PC-9 (cell line): Measurements from ENCODE around the gene EFCAB13.

Experiments
- CTCF ChIP-seq: fragments of 200-600 bp; sonication (generic); conservative IDR thresholded peaks from 2 replicates; pipeline ENCODE4 v1.6.1; 2017; ENCODE audit warnings: mixed run types, antibody characterized with exemption, mild to moderate bottlenecking, moderate library complexity
- EZH2 ChIP-seq: fragments of 200-600 bp; sonication (generic); IDR thresholded peaks from 2 replicates; pipeline ENCODE4 v1.8.0; 2017; ENCODE audit warnings: antibody characterized with exemption, low read depth

DNA sequence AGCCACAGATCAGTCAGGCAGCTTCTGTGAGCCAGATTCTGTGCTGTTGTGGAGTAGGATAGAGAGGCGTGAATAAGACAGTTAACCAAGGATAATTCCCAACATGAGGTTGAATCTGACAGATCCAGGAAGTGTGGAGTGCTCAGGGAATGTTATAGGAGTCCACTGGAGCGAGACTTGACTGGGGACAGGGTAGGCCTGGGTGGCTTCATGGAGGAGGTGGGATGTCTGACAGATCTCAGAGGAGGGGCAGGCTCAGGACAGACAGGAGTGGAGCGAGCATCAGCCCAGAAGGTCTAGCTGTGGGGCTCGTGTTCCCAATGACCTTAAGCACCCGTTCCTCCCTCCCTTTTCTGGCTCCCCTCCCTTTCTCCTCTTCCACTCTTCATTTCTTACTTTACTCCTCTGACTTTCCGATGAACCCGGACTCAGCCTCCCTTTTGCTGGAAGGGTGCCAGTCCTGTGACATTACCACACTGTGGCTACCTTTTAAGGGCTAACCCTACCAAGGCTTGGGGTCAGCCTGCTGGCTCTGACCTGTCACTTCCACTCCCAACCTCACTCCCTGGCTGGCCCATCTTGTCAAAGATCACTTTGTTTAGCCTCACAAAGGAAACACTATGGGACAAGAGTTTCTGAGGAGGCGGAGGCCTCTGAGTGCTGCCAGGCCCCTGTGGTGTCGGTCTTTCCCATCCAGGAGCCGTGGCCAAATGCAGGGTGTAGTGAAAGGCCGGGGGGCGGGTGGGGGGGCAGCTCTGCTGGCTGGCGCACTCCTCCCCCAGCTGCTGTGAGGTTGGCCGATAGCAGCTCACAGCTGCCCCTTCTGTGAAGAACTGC is 28.5 kb upstream of the EFCAB13 start:
- no peak for TF ChIP-seq CTCF
- no peak for TF ChIP-seq EZH2
